Measurements from ENCODE around the gene LYG1. TPM values are rescaled to one million over a fixed set of nuclear protein-coding genes. Genes with fewer than 3 reads are reported as not detected.

Gene LYG1
- total and polyA plus RNA-seq, 2 of the 8 experiments (the other 6 are each of a cell fraction or from before 2014, with no cell fraction given): 0.68 to 0.86 TPM

- DNase-seq (ENCODE audit: low read depth in 1 of 2, low spot score in 2 of 2): no peak
- H2BK120ac ChIP-seq (replicated peaks; ENCODE audit: low read depth, low read length): no peak overlapping the region
- no peaks in the 10 kb centered on the region for H3K9me3 ChIP-seq (ENCODE audit: insufficient read depth in 2 of 2, low read depth in 1 of 2, low read length in 1 of 2)
- no peak overlapping the region for H3K18ac ChIP-seq (ENCODE audit: extremely low read depth, low read length)
- no peak for FAIRE-seq
- H2BK5ac ChIP-seq (ENCODE audit: low read depth, low read length): no peak overlapping the region
- ChIA-PET POLR2A (ENCODE audit: partially characterized antibody) (interaction anchor here (1.7 to 3.2 kb wide), 2 partner anchors 51 to 156 kb away, joined by 3 to 19 read pairs; partner anchors contain the start of genes MITD1 and MRPL30), CTCF (ENCODE audit: partially characterized antibody) (interaction anchor here (0.6 to 3.2 kb wide), 16 partner anchors 11 to 925 kb away, joined by 3 to 9 read pairs (median 4); partner anchors contain the start of genes MITD1 and MRPL30)
- no peak overlapping the region for H2BK20ac ChIP-seq (ENCODE audit: low read length)
- peak overlapping the region; percentile 91 for H2AFZ ChIP-seq (ENCODE audit: low read length)
- H3K14ac ChIP-seq (ENCODE audit: insufficient read length): no peak overlapping the region
- peaks cover 5 to 13% (median 10%) of the 10 kb centered on the region in 4 experiments; a peak in 6 of 8 replicates for H3K36me3 ChIP-seq (ENCODE audit: control insufficient read depth in 2 of 4, insufficient read depth in 4 of 4, low read length in 3 of 4)
- peak overlapping the region; percentile 77 to 90 (median 86) for H3K4me3 ChIP-seq (ENCODE audit: extremely low read depth in 1 of 4, insufficient read depth in 2 of 4, low read depth in 3 of 4, low read length in 4 of 4)
- H3K79me2 ChIP-seq (ENCODE audit: control insufficient read depth in 1 of 2, insufficient read depth in 2 of 2, low read length in 2 of 2): peaks cover 25 to 74% of the 10 kb centered on the region in 2 experiments
- 15% methylated on average over 8 of the region's 8 CpGs; no CpG with 5 or more reads in 1 of the 2 experiments for WGBS, 2 experiments (ENCODE audit: extremely low coverage in 1 of 2, insufficient coverage in 1 of 2, insufficient read length in 1 of 2, insufficient replicate concordance in 2 of 2, low coverage in 1 of 2, low lambda C conversion rate in 2 of 2, missing lambda C conversion rate in 1 of 2)
- no peak overlapping the region for H2AK5ac ChIP-seq (ENCODE audit: low read depth, low read length)
- H3K4me1 ChIP-seq (replicated peaks in 1 of 4; ENCODE audit: control insufficient read depth in 3 of 4, insufficient read depth in 4 of 4, low read length in 3 of 4): peaks cover 0 to 4% (median 0%) of the 10 kb centered on the region in 4 experiments; a peak in 1 of 7 replicates
- no peak overlapping the region for H2BK15ac ChIP-seq (ENCODE audit: low read length)
- no peak overlapping the region for H3K56ac ChIP-seq (replicated peaks; ENCODE audit: insufficient read length, low read depth, low read length)
- H3K27ac ChIP-seq (ENCODE audit: low read depth, low read length): no peak overlapping the region
- H4K20me1 ChIP-seq (replicated peaks in 1 of 2; ENCODE audit: control insufficient read depth in 1 of 2, insufficient read depth in 2 of 2, low read length in 2 of 2): peaks cover 2 to 5% of the 10 kb centered on the region in 2 experiments
- H3K9ac ChIP-seq (replicated peaks in 1 of 4; ENCODE audit: extremely low read depth in 1 of 4, low read depth in 3 of 4, low read length in 3 of 4): no peak overlapping the region
- H3K4me2 ChIP-seq (ENCODE audit: insufficient read depth in 1 of 2, low read depth in 2 of 2, low read length in 2 of 2): peak overlapping the region; percentile 71 to 80
- no peak overlapping the region for H4K91ac ChIP-seq (replicated peaks; ENCODE audit: insufficient read length, low read length)
- H3K23me2 ChIP-seq (ENCODE audit: low read depth, low read length): peaks cover 11% of the 10 kb centered on the region
- no peak overlapping the region for H3K4ac ChIP-seq (replicated peaks; ENCODE audit: insufficient read length, low read depth, low read length)
- no peak overlapping the region for H3K23ac ChIP-seq (ENCODE audit: insufficient read length)
- H4K8ac ChIP-seq (ENCODE audit: extremely low read depth, insufficient read depth, low read length): no peak overlapping the region
- peaks cover 3% of the 10 kb centered on the region; the same call in 1 of the 2 replicates for H3K79me1 ChIP-seq (ENCODE audit: low read depth, low read length)
- H2BK12ac ChIP-seq (ENCODE audit: low read depth, low read length): no peak overlapping the region
- no peak overlapping the region for H4K5ac ChIP-seq (ENCODE audit: insufficient read length, low read depth, low read length)
- H3K27me3 ChIP-seq (replicated peaks in 1 of 4; ENCODE audit: control insufficient read depth in 3 of 4, extremely low read depth in 1 of 4, insufficient read depth in 3 of 4, low read length in 3 of 4): no peaks in the 10 kb centered on the region
- no peak for TF ChIP-seq TCF12 (IDR thresholded peaks at IDR 0.05; ENCODE audit: low read depth, low read length)
Observed at GRCh38 chr2:99336804-99337112, 35.8 kb upstream of the LYG1 start.

Data from H1 (cell line).